HepG2 (cell line): ENCODE measurements around the gene ANO9. TPM values are rescaled to one million over a fixed set of nuclear protein-coding genes. Genes with fewer than 3 reads are reported as not detected.

Source experiments
- ATAC-seq: fragments of 200-7000 bp; cut with Tn5 transposase; 3 replicates; pipeline ENCODE4 v1.9.1; 2020; ENCODE audit warnings: mild to moderate bottlenecking, moderate library complexity
- BruUV-seq: library from RNA; stranded (reverse); fragments of 400-500 nt; replicated peaks from 2 replicates; lab custom pipeline; 2021; lab: Mats Ljungman, UMichigan
- CTCF ChIA-PET: fragments of 300-600 bp; formaldehyde crosslinking; extraction: SDS; loops from one replicate; lab custom pipeline; 2021; ENCODE audit warnings: low total read pairs, inconsistent platforms, low intra/inter-chr PET ratio; lab: Yijun Ruan, JAX
- POLR2A ChIA-PET: fragments of 350-600 bp; sonication (Branson Sonifier 250); formaldehyde crosslinking; loops from one replicate; lab custom pipeline; 2020; ENCODE audit warnings: antibody characterized with exemption, inconsistent platforms; lab: Yijun Ruan, JAX
- DNase-seq: peaks from one replicate; pipeline ENCODE4 v3.0.0-alpha.2; 2015; ENCODE audit warnings: low spot score
- FAIRE-seq: peaks from 3 replicates; lab custom pipeline; 2011; peaks lifted over from hg19 to GRCh38; lab: Jason Lieb, UNC
- H2AFZ ChIP-seq: one replicate; pipeline ENCODE4 v1.6.1; 2011; ENCODE audit warnings: low read length, inconsistent platforms
- H3K27ac ChIP-seq: fragments of 300-600 bp; 3 replicates; pipeline ENCODE4 v1.8.0; 2011; ENCODE audit warnings: mixed run types, mild to moderate bottlenecking, mixed read lengths, low read length, inconsistent platforms; ENCODE audit not compliant: insufficient read depth; ENCODE audit errors: extremely low read length
- H3K27me3 ChIP-seq, 2 experiments: fragments of 200-600 bp in 1 of 2; 2 replicates in 1 of 2; 3 replicates in 1 of 2; pipeline versions ENCODE4 v1.6.0 to v1.8.0; 2011; ENCODE audit warnings: low read length in 2 of 2, mild to moderate bottlenecking in 2 of 2, moderate library complexity in 2 of 2, inconsistent platforms in 1 of 2; ENCODE audit not compliant: insufficient read depth in 2 of 2, control insufficient read depth in 1 of 2
- H3K36me3 ChIP-seq, 2 experiments: fragments of 200-600 bp in 1 of 2; replicated peaks in 1 of 2; 2 replicates in 1 of 2; 3 replicates in 1 of 2; pipeline versions ENCODE4 v1.5.1 to v1.8.0; 2011; ENCODE audit warnings: low read length in 2 of 2, inconsistent platforms in 1 of 2; ENCODE audit not compliant: insufficient read depth in 2 of 2, control insufficient read depth in 1 of 2
- H3K4me1 ChIP-seq: 2 replicates; pipeline ENCODE4 v1.5.1; 2012; ENCODE audit warnings: low read length, inconsistent platforms; ENCODE audit not compliant: insufficient read depth
- H3K4me2 ChIP-seq: 2 replicates; pipeline ENCODE4 v1.6.0; 2011; ENCODE audit warnings: low read depth, low read length, inconsistent platforms
- H3K4me3 ChIP-seq, 3 experiments: fragments of 200-600 bp in 1 of 3; sonication (generic), shearing (Covaris generic) in 1 of 3; replicated peaks in 1 of 3; 2 replicates each; pipeline ENCODE4 v1.5.1; 2011 to 2016; ENCODE audit warnings: low read length in 3 of 3, inconsistent platforms in 2 of 3, low read depth in 2 of 3, mild to moderate bottlenecking in 2 of 3, control low read depth in 1 of 3, mixed read lengths in 1 of 3; ENCODE audit not compliant: insufficient read depth in 1 of 3
- H3K79me2 ChIP-seq: one replicate; pipeline ENCODE4 v1.6.1; 2011; ENCODE audit warnings: low read length, inconsistent platforms; ENCODE audit not compliant: insufficient read depth
- H3K9ac ChIP-seq: 2 replicates; pipeline ENCODE4 v1.6.0; 2011; ENCODE audit warnings: mild to moderate bottlenecking, low read depth, low read length, inconsistent platforms; ENCODE audit not compliant: insufficient read depth
- H3K9me3 ChIP-seq: 2 replicates; pipeline ENCODE4 v1.5.1; 2012; ENCODE audit warnings: mild to moderate bottlenecking, low read length
- H4K20me1 ChIP-seq: 2 replicates; pipeline ENCODE4 v1.6.0; 2011; ENCODE audit warnings: inconsistent platforms, mild to moderate bottlenecking, low read length, moderate library complexity; ENCODE audit not compliant: insufficient read depth
- ATF2 ChIP-seq: sonication (generic); formaldehyde crosslinking; IDR thresholded peaks from 2 replicates; pipeline ENCODE4 v1.4.0; 2020; ENCODE audit warnings: missing genetic modification reagents
- BCL3 ChIP-seq: sonication (generic); formaldehyde crosslinking; IDR thresholded peaks from 2 replicates; pipeline ENCODE4 v1.5.1; 2020; ENCODE audit warnings: mild to moderate bottlenecking, missing genetic modification reagents, moderate library complexity
- DMAP1 ChIP-seq: IDR thresholded peaks from 2 replicates; pipeline ENCODE4 v1.6.1; 2016
- IRF2 ChIP-seq: IDR thresholded peaks from 2 replicates; pipeline ENCODE4 v1.6.1; 2018; ENCODE audit warnings: missing genetic modification reagents, missing compliant biosample characterization
- ISX ChIP-seq: sonication (generic); formaldehyde crosslinking; conservative IDR thresholded peaks from 2 replicates; pipeline ENCODE4 v1.5.0; 2020; ENCODE audit warnings: missing genetic modification reagents
- PREB ChIP-seq: sonication (generic); formaldehyde crosslinking; IDR thresholded peaks from 2 replicates; pipeline ENCODE4 v1.4.0; 2020; ENCODE audit warnings: missing genetic modification reagents
- SATB2 ChIP-seq: sonication (generic); formaldehyde crosslinking; IDR thresholded peaks from 2 replicates; pipeline ENCODE4 v1.5.0; 2020; ENCODE audit warnings: missing genetic modification reagents
- SKI ChIP-seq: fragments of 450-650 bp; IDR thresholded peaks from one replicate; pipeline ENCODE4 v1.6.1; 2018; ENCODE audit warnings: mild to moderate bottlenecking; ENCODE audit not compliant: partially characterized antibody
- TFE3 ChIP-seq: IDR thresholded peaks from 2 replicates; pipeline ENCODE4 v1.6.1; 2016
- ZNF576 ChIP-seq: sonication (generic); formaldehyde crosslinking; IDR thresholded peaks from 2 replicates; pipeline ENCODE4 v1.4.0; 2020; ENCODE audit warnings: mild to moderate bottlenecking, missing genetic modification reagents
- ZNF644 ChIP-seq: IDR thresholded peaks from 2 replicates; pipeline ENCODE4 v1.6.1; 2016; ENCODE audit warnings: low read depth
- ZNF761 ChIP-seq: sonication (generic); formaldehyde crosslinking; conservative IDR thresholded peaks from 2 replicates; pipeline ENCODE4 v1.4.0; 2020; ENCODE audit warnings: mild to moderate bottlenecking, missing genetic modification reagents
- WGBS: methylation state at CpG from one replicate; pipeline ENCODE4 v1.1.6; 2017; ENCODE audit warnings: low lambda C conversion rate; 5-methylcytosine and 5-hydroxymethylcytosine counted together
- in situ Hi-C: cut with HindIII; loops from 2 replicates; pipeline ENCODE4 v1.10.0; 2017; ENCODE audit warnings: low pct_unique_long_range_greater_than_20kb; ENCODE audit not compliant: extremely low pct_ligation_motif_present
- intact Hi-C: fragments of 100-400 bp; cut with micrococcal nuclease; formaldehyde crosslinking; loops from one replicate; pipeline ENCODE4 v1.10.0; 2022; ENCODE audit not compliant: unreplicated experiment
- polyA plus RNA-seq, 8 experiments: library from polyadenylated mRNA; depleted of rRNA in 3 of 8; stranded (reverse) in 7 of 8; unstranded in 1 of 8; fragments of >200 nt; fragmentation: Illumina TruSeq in 4 of 8; extraction: Trizol in 4 of 8; gene quantifications; 2 replicates each; pipeline versions ENCODE4 v1.2.1 to v1.2.3, GENCODE V29; 2011 to 2016; ENCODE audit warnings: low read depth in 4 of 8, missing spikeins in 1 of 8, mixed read lengths in 1 of 8; ENCODE audit not compliant: insufficient read depth in 1 of 8
- total RNA-seq, 5 experiments: library from RNA; depleted of rRNA; stranded (reverse); fragments of >200 nt; fragmentation: Illumina TruSeq; extraction: Trizol; gene quantifications; 2 replicates each; pipeline ENCODE4 v1.2.3, GENCODE V29; 2016; ENCODE audit warnings: low read depth in 1 of 5

The ANO9 gene
- total and polyA plus RNA-seq, 2 of the 13 experiments (the other 11 are each of a cell fraction or from before 2014, with no cell fraction given): 8.9 to 14.3 TPM

GRCh38 chr11:439315-440064 is 2.3 kb downstream of the ANO9 start:
- FAIRE-seq: no peak
- DNase-seq: no peak
- Histone ChIP-seq H3K9me3 (no peaks in the 10 kb centered on the region), H3K4me3 (no peak overlapping the region), H3K4me2 (no peak overlapping the region), H3K9ac (no peak overlapping the region), H3K36me3 (no peaks in the 10 kb centered on the region), H3K27ac (no peak overlapping the region), H3K79me2 (no peaks in the 10 kb centered on the region), H2AFZ (no peak overlapping the region), H3K27me3 (no peaks in the 10 kb centered on the region), H4K20me1 (no peaks in the 10 kb centered on the region), H3K4me1 (peaks cover 33% of the 10 kb centered on the region)
- no TSS peak for BruUV-seq
- 97% methylated on average over 18 of the region's 23 CpGs for WGBS
- no peak for ATAC-seq
- intact Hi-C loops (no loop called here), in situ Hi-C loops (loop anchor here (5.0 kb wide), 1 partner anchor 32 kb away; no protein-coding TSS in a partner anchor)
- CTCF ChIA-PET: interaction anchor here (1.1 to 1.2 kb wide), 2 partner anchors 9 to 79 kb away, joined by 3 to 7 read pairs; no protein-coding TSS in a partner anchor
- no peak for TF ChIP-seq IRF2 (CRISPR knock-in tag)
- no peak for TF ChIP-seq ISX (CRISPR knock-in tag)
- no peak for TF ChIP-seq SATB2 (CRISPR knock-in tag)
- TF ChIP-seq BCL3 (CRISPR knock-in tag): no peak
- no peak for TF ChIP-seq SKI
- TF ChIP-seq ZNF644 (CRISPR knock-in tag): no peak
- TF ChIP-seq ZNF761 (CRISPR knock-in tag): no peak
- no peak for TF ChIP-seq PREB (CRISPR knock-in tag)
- TF ChIP-seq ATF2 (CRISPR knock-in tag): no peak
- TF ChIP-seq ZNF576 (CRISPR knock-in tag): no peak
- no peak for TF ChIP-seq DMAP1 (CRISPR knock-in tag)
- no peak for TF ChIP-seq TFE3 (CRISPR knock-in tag)
- POLR2A ChIA-PET: interaction anchor here (1.0 to 1.9 kb wide), 6 partner anchors 9 to 79 kb away, joined by 3 to 7 read pairs (median 5); partner anchors contain the start of gene PTDSS2
